ENCODE data around the gene MSH5.
"Not testable (repeated sequence)": the region's sequence is repeated elsewhere in the genome, so short reads cannot be mapped to it uniquely, and the experiment has no call there.

Gene MSH5

DNA sequence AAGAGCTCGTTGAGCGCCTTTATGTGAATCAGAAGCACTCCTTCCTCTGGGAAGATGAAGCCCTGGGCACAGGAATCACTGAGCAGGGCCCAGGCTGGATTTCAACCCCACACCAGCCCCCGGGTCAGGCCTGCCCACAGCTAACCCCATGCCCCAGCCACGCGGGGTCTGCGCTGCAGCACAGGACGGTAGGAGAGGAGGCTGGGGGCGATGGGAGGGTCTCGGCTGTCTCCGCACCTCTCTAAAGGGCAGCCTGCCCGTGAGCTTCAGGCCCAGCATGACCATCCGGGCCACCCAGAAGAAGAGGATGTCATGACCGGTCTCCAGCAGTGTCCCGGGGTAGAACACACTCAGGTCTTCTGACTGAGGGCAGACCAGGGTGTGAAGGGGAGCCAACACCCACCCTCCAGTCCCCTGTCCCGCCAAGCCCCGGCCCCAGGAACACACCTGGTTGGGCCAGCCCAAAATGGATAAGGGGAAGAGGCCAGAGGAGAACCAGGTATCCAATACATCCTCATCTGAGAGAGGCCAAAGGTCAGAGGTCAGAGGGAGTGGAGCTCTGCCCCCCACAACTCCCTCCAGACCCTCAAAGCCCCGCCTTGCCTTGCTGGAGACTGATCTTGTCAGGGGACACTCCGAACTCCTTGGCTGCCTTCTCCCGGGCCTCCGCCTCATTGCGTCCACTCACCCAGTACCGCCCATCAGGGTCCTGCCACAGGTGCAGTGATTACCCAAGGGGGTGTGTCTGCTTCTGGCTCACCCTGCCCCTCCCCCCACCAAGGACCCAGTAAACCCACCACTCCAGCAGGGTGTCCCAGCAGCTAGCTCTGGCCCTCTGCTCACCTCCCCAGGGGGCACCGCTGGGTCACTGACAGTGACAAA is 41.7 kb downstream of the MSH5 start:
- DNase-seq, result no peak

DNA sequence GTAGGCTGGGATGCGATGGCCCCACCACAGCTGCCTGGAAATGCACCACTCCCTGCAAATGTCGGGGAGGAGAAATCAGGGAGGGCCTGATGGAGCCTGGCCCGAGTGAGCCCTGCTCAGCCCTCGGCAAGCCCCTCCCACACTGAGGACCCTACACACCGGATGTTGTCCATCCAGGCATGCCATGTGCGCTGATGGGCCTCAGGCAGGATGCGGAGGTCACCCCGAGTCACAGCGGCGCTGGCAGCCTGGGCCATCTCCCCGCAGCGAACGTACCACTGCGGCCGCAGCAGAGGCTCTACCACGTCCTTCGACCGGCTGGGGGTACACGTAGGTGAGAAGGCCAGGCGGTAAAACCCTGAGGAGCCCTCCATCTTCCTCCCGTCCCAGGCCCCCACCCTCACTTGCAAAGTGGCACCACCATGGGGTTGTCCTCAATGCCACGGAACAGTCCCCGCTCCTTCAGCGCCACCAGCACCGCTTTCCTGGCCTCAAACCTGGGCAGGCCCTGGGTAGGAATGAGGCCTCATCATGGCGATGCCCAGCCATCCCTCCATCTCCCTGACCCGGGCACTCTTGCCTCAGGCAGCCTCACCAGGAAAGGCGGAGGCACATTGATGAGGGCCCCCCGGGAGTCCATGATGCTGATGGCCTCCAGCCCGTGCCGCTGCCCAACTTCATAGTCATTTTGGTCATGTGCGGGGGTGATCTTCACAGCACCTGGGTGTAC is 42.5 kb downstream of the MSH5 start:
- DNase-seq, result no peak

DNA sequence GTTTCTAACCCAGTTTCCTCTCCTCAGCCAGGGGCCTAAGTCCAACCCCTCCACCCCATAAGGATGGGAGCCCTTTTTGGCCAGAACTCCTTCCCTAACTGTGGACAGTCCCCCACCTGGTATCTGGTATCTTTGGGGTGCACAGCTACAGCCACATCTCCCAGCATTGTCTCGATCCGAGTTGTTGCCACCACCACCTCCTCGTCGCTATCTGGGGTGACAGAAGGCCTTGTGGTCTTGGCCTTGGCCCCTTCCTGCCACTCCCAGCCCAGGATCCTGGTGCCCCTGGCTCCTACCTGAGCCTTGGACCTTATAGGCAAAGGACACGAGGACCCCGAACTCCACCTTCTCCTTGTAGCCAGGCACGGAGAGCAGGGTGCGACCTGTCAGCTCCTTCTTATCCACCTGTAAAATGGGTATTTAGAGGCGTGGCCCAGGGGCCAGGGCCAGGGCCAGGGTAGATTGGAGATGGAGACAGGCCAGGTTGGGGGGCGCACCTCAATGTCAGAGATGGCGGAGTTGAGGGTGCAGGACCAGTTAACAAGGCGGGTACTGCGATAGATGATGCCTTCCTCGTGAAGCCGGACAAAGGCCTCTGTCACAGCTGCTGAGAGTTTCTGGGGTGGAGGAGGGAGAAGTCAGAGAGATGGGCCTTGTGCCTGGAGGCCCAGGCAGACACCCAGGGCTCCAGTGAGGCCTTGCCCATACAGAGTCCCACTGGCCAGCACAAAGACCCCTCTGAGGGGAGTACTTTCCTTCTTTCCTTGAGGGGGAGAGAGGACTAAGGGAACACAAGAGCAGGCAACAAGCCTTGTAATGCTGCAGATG is 44.5 kb downstream of the MSH5 start:
- no peak for DNase-seq

DNA sequence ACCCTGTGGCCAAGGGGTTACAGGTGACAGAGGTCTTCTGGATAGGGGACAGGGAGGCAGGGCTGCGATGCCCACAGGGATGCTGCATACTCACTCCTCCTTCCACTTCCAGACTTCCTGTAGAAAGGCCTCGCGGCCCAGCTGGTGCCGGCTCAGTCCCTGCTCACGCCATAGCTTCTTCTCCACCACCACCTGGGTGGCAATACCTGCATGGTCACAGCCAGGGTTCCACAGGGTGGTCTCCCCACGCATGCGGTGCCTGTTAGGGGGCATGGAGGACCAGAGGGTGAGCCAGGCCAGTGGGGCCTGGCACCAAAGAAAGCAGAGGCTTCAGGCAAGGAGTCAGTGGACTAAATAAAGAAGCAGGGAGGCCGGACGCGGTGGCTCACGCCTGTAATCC is 45.7 kb downstream of the MSH5 start:
- DNase-seq, result no peak

DNA sequence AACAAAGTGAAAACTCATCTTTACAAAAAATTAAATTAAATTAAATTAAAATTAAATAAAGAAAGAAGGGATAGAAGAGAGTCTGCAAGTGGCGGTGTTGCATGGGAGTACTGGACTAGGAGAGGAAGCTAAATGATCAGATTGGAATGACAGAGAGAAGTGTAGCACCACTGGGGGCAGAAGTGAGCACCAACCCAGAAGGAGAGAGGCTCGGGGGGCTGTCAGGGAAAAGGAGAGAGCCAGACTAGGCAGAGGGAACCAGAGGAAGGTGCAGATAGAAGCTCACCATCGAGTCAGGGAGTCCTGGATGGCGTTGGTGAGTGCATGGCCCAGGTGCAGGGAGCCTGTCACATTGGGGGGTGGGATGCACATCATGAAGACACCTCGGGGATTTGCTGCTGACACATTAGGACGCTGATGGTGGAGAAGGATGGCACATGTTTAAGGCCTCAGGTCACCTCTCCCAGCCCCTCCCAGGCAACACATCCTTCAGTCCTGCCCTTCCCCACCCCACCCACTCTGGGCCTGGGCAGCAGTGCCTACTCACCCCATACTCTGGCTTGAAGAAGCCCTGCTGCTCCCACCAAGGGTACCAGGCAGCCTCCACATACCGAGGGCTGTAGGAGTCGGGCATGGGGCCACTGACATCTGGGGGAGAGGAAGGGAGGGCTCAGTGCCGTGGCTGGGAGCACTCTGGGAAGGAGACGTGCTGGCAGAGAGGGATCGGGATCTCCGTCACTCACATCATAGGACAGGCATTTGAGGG is 51.7 kb downstream of the MSH5 start:
- peak; percentile 39 for DNase-seq

DNA sequence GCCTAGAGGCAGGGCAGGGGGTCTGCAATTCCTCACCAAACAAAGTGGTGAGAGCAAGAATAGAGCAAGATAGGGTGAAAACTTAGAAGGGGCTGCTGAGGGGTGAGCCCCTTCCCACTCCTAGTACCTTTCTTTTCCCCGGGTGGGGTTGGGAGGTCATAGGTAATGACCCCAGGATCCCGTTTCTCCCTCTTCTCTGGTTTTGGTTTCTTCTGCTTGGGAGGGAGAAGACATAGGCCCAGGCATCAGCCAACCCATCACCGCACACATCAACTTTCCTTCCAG is 52.2 kb downstream of the MSH5 start:
- DNase-seq, result no peak

DNA sequence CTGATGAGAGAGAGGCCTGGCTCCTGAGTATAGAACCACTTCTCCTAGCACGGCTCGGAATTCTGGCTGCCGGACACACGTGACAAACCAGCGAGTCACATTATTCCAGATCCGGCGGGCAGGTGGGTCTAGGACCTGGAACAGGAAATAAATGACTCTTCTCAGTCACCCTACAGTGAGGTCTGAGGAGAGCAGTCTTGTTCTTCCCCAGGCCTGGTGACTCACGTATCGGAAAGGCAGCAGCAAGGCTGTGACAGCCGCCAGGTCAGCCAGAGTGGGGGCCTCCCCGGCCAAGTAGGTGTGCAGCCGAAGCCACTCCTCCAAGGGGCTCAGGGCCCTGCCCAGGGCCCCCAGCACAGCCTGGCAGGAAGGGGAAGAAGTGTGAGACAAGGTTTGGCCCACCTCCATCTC is 53.0 kb downstream of the MSH5 start:
- no peak for DNase-seq

DNA sequence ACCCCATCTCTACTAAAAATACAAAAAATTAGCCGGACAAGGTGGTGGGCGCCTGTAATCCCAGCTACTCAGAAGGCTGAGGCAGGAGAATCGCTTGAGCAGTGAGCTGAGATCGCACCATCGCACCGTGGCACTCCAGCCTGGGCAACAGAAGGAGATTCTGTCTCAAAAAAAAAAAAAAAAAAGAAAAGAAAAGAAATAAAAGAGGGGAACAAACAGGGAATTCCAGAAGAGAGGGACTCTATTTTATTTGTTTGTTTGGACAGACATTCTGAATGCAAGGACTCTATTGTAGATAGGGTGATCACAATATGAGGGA is 54.1 kb downstream of the MSH5 start:
- not testable (repeated sequence) for DNase-seq

DNA sequence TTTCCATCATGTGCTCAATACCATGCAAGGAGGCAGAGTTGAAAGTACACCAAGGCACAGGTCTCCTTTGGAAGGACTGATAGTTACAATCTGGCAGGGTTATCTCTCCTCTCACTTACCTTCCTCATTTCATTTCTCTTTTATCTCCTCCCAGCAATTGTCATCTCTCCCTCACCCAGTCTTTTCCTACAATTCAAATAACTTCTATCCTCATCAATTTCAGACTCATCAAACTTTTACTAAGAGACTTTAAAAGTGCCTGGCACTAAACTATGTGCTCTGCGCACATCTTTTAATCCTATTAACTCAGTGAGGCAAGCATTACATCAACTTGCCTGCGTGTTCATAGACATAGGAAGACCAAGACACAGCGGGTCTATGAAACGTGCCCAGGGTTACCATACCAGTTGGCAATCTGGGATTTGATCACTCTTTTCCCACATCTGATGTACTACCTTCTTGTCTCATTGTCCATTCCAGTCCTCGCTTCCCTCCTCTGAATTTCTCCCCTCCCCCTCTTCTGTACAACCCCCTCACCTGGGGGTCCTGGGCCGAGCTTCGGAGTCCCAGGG is 54.6 kb downstream of the MSH5 start:
- DNase-seq, result no peak

DNA sequence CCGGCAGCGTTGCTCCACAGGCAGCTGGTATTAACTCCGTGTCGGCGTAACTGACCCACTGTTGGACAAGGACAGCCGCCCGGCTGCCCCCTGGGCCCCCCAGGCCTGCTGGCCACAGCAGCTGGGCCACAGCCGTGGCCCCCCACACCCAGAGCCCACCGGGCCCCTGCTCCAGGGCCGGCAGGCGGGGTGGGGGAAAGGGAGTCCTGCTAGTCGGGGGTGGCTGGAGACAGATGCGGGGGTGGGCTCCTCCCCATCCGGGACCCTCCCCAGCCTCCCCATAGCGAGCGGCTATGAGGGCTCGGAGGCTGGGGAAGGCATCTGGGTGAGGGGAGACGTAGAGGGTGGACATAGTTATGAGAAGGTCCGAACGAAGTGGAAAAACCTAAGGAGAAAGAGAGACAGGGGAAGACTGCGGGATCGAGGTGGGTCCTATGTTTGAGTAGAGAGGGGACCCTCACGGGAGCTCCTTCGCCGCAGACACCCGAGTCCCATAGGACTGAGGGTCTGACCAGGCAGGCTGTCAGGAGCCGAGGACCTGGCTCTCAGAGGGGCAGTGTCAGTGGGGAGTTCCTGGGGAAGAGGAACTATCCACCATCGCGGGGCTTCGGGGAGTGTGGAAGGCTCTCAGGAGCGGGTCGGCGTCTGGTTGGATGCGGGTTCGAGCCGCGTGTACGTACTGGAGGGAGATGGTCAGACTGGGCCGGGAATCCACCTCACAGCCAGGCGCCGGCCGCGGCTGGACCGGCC is 55.2 kb downstream of the MSH5 start:
- peak; percentile 24 for DNase-seq

DNA sequence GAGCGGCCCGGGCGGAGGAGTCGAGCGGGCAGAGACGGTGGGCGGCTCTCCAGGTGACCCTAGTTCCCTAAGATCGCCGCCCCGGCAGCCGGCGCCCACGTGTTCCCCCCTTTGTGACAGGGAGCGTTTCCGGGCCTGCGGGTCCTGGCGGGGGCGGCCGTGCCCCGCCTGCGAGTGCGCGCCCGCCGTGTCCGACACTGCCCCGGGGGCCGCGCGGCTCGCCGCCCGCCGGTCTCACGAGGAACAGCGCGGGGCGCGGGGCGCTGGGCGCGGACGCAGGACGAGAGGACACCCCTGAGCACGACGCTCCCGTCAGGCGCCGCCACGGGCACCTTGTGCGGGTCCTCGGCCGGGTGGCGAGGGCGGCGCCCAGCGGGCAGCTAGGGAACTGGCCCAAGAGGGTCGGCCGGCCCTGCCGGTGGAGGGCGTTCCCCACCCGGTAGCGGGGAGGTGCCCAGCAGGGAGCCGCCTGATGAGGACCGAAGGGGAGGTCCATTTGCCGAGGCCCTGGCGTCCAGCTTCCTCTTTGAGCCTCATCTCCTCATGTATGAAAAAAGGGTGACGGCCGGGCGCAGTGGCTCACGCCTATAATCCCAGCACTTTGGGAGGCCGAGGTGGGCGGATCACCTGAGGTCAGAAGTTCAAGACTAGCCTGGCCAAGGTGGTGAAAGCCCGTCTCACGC is 56.0 kb downstream of the MSH5 start, which contains the start of gene VARS1:
VARS1 (minus strand) TSS at position 137 of the 683 bp plus-strand sequence. CDS start 535 bp downstream, outside the sequence.
- DNase-seq, result peak; percentile 84

DNA sequence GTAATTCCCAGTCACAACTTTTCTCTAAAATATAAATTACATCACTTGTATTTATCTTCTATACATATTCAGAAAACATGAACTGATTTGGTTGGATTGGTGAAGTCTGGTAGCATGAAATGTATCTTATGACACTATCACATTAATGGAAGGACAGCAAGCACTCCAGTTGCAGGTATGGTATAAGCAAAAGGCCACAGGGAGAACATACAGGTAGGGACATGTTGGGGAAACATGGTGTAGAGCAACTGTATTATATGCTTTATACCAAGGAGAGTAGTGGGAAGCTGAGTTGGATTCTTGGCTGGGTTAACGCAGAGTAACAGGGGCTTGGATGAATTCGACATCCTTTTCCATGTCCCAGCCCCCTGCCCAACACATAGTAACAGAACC is 57.2 kb downstream of the MSH5 start:
- no peak for DNase-seq

DNA sequence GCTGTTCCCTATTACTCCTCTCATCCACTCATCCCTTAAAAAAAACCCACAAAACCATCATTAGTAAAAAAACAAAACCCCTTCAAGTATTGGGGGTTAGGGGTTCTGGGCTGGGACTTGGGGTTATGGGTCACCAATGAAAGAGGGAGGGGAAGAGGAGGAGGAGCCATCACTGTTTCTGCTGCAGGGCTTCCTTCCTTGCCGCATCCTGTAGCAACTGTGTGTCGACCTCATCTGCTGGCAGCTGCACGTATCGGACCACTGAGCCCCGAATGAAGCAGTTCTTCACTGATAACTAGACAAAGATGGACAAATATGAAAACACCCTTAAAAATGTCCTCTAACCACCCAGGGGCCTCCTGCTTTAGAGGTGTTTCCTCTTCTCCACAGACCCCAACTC is 57.8 kb downstream of the MSH5 start:
- no peak for DNase-seq

DNA sequence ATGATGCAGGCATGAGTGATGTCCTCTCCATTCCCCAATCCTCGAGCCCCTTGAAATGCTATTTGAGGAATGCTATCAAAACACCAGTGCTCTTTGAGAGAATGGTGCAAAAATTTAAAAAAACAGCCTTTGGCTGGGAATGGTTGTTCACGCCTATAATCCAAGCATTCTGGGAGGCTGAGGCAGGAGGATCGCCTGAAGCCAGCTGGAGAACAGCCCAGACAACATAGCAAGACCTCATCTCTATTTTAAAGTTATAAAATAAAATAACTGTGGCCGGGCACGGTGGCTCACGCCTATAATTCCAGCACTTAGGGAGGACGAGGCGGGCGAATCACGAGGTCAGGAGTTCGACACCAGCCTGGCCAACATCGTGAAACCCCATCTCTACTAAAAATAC is 60.0 kb downstream of the MSH5 start:
- no peak for DNase-seq

DNA sequence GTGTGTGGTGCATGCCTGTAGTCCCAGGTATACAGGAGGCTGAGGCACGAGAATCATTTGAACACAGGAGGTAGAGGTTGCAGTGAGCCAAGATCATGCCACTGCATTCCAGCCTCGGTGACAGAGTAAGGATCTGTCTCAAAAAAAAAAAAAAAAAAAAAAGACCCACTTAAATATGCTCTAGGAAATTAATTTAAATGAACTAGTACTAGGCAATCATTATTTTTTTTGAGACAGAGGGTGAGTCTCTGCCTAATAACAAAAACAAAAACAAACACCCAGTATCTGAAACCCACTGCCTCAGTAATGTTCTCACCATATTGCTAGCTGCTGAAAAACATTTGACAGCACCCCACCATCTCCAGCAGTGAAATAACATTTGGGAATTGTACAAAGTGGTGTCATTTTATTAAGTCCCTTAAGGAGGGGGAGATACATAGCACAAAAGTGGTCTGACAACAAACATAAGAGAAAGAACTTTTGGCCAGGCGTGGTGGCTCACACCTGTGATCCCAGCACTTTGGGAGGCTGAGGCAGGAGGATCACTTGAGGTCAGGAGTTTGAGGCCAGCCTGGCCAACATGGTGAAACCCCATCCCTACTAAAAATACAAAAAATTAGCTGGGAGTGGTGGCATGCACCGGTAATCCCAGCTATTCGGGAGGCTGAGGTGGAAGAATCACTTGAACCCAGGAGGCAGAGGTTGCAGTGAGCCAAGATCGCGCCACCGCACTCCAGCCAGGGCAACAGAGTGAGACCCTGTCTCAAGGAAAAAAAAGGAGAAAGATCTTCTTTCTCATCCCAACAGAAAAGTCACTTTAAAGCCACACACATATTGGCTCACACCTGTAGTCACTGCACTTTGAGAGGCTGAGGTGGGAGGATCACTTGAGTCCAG is 61.5 kb downstream of the MSH5 start:
- DNase-seq, result not testable (repeated sequence)

DNA sequence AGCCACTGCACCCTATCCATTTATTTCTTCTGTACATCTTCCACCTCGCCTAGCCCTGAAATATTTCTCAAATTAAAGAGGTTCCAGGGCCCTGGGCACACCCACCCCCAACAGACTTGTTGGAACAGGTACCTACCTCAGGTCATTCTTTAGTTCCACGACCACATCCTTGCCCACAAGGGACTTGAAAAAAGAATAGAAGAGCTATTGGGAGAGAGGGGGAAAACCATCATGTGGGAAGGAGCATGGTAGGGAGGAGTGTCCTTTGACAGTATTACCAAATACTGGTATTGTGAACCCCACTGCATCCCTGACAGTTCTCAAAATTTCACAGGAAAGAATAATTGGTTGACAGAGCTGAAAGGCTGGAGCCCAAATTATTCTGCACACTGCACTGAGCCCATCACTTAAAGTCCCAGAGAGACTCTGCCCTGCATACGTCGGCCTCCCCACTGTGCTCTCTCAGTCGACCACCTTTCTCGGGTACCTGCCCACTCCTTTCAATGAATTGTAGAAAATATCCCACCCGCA is 66.2 kb downstream of the MSH5 start:
- no peak for DNase-seq

DNA sequence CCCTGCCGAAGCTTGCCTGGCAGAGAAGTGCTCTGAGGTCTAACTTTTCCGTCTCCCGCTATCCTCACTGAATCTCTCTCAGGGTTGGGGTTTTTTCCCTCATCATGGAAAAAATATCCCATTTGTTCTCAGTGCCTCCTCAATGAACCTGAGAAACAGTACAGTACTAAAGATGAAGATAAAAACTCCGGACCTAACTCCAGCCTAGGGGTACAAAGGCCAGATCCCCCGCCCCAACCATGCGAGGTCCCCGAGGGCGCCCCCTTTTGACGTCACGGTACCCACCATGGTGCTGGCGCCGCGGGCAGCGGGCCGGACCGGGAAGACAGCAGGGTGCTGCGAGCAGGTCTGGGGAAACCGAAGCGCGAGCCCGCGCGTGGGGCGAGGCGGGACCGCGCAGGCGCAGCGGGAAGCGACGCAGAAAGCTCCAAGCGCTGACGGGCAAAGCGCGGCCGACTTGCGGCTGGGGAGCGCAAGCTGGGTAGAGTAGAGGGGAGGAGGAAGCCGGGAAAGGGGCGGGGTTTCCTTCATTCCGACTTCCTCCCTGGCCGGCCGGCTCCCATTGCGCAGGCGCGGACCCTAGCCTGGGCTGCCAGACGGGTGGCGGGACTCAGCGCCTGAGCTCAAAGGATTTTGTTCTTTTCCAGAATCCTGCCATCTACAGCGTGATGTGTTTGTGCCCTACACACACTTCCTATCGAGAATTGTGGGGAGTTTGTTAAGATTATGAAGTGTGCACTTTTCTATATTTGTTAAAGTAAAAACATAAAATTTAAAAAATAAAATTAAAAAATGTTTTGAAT is 66.9 kb downstream of the MSH5 start, which contains the start of gene LSM2:
LSM2 (minus strand) TSS at position 497 of the 803 bp plus-strand sequence; CDS start at position 288, 209 bp downstream.
- DNase-seq, result peak; percentile 97

DNA sequence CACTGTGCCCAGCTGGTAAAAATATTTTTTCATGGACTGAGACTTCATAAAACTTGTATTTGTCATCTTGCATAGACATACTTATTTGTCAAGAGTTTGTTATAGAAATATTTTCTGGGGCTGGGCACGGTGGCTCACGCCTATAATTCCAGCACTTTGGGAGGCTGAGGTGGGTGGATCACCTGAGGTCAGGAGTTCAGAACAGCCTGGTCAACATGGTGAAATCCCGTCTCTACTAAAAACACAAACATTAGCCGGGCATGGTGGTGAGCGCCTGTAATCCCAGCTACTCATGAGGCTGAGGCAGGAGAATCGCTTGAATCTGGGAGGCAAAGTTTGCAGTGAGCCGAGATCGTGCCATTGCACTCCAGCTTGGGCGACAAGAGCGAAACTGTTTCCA is 68.8 kb downstream of the MSH5 start:
- DNase-seq, result not testable (repeated sequence)

DNA sequence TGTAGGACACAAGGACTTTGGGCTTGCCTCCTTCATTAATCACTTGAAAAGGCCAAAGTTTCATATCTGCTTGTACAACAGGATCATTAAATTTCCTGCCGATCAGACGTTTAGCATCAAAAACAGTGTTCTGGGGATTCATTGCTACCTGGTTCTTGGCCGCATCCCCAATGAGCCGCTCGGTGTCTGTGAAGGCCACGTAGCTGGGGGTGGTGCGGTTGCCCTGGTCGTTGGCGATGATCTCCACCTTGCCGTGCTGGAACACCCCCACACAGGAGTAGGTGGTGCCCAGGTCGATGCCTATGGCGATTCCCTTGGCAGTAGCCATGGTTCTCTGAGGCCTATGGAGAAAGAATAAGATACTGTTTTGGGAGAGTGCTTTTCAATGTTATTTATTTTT is 71.8 kb downstream of the MSH5 start:
- DNase-seq, result no peak

All from activated naive CD4-positive, alpha-beta T cell treated with anti-CD3 and anti-CD28 coated beads, Interleukin-2, amount 50 U/mL, for 16 hours (primary cell).